HepG2 (cell line): ENCODE measurements around the gene CNPPD1. TPM values are rescaled to one million over a fixed set of nuclear protein-coding genes. Genes with fewer than 3 reads are reported as not detected.

Experiments used
- ATAC-seq: fragments of 200-7000 bp; cut with Tn5 transposase; 3 replicates; pipeline ENCODE4 v1.9.1; 2020; ENCODE audit warnings: mild to moderate bottlenecking, moderate library complexity
- BruUV-seq: library from RNA; stranded (reverse); fragments of 400-500 nt; replicated peaks from 2 replicates; lab custom pipeline; 2021; lab: Mats Ljungman, UMichigan
- CTCF ChIA-PET: fragments of 300-600 bp; formaldehyde crosslinking; extraction: SDS; loops from one replicate; lab custom pipeline; 2021; ENCODE audit warnings: low total read pairs, inconsistent platforms, low intra/inter-chr PET ratio; lab: Yijun Ruan, JAX
- POLR2A ChIA-PET: fragments of 350-600 bp; sonication (Branson Sonifier 250); formaldehyde crosslinking; loops from one replicate; lab custom pipeline; 2020; ENCODE audit warnings: antibody characterized with exemption, inconsistent platforms; lab: Yijun Ruan, JAX
- DNase-seq: peaks from one replicate; pipeline ENCODE4 v3.0.0-alpha.2; 2015; ENCODE audit warnings: low spot score
- FAIRE-seq: peaks from 3 replicates; lab custom pipeline; 2011; peaks lifted over from hg19 to GRCh38; lab: Jason Lieb, UNC
- H2AFZ ChIP-seq: one replicate; pipeline ENCODE4 v1.6.1; 2011; ENCODE audit warnings: low read length, inconsistent platforms
- H3K27ac ChIP-seq: fragments of 300-600 bp; 3 replicates; pipeline ENCODE4 v1.8.0; 2011; ENCODE audit warnings: mixed run types, mild to moderate bottlenecking, mixed read lengths, low read length, inconsistent platforms; ENCODE audit not compliant: insufficient read depth; ENCODE audit errors: extremely low read length
- H3K27me3 ChIP-seq, 2 experiments: fragments of 200-600 bp in 1 of 2; 2 replicates in 1 of 2; 3 replicates in 1 of 2; pipeline versions ENCODE4 v1.6.0 to v1.8.0; 2011; ENCODE audit warnings: low read length in 2 of 2, mild to moderate bottlenecking in 2 of 2, moderate library complexity in 2 of 2, inconsistent platforms in 1 of 2; ENCODE audit not compliant: insufficient read depth in 2 of 2, control insufficient read depth in 1 of 2
- H3K36me3 ChIP-seq, 2 experiments: fragments of 200-600 bp in 1 of 2; replicated peaks in 1 of 2; 2 replicates in 1 of 2; 3 replicates in 1 of 2; pipeline versions ENCODE4 v1.5.1 to v1.8.0; 2011; ENCODE audit warnings: low read length in 2 of 2, inconsistent platforms in 1 of 2; ENCODE audit not compliant: insufficient read depth in 2 of 2, control insufficient read depth in 1 of 2
- H3K4me1 ChIP-seq: 2 replicates; pipeline ENCODE4 v1.5.1; 2012; ENCODE audit warnings: low read length, inconsistent platforms; ENCODE audit not compliant: insufficient read depth
- H3K4me2 ChIP-seq: 2 replicates; pipeline ENCODE4 v1.6.0; 2011; ENCODE audit warnings: low read depth, low read length, inconsistent platforms
- H3K4me3 ChIP-seq, 3 experiments: fragments of 200-600 bp in 1 of 3; sonication (generic), shearing (Covaris generic) in 1 of 3; replicated peaks in 1 of 3; 2 replicates each; pipeline ENCODE4 v1.5.1; 2011 to 2016; ENCODE audit warnings: low read length in 3 of 3, inconsistent platforms in 2 of 3, low read depth in 2 of 3, mild to moderate bottlenecking in 2 of 3, control low read depth in 1 of 3, mixed read lengths in 1 of 3; ENCODE audit not compliant: insufficient read depth in 1 of 3
- H3K79me2 ChIP-seq: one replicate; pipeline ENCODE4 v1.6.1; 2011; ENCODE audit warnings: low read length, inconsistent platforms; ENCODE audit not compliant: insufficient read depth
- H3K9ac ChIP-seq: 2 replicates; pipeline ENCODE4 v1.6.0; 2011; ENCODE audit warnings: mild to moderate bottlenecking, low read depth, low read length, inconsistent platforms; ENCODE audit not compliant: insufficient read depth
- H3K9me3 ChIP-seq: 2 replicates; pipeline ENCODE4 v1.5.1; 2012; ENCODE audit warnings: mild to moderate bottlenecking, low read length
- H4K20me1 ChIP-seq: 2 replicates; pipeline ENCODE4 v1.6.0; 2011; ENCODE audit warnings: inconsistent platforms, mild to moderate bottlenecking, low read length, moderate library complexity; ENCODE audit not compliant: insufficient read depth
- CBFB ChIP-seq: sonication (generic); formaldehyde crosslinking; IDR thresholded peaks from 2 replicates; pipeline ENCODE4 v1.4.0; 2020; ENCODE audit warnings: missing genetic modification reagents
- HBP1 ChIP-seq: IDR thresholded peaks from 2 replicates; pipeline ENCODE4 v1.6.1; 2016; ENCODE audit warnings: low read depth, control low read depth
- MLLT10 ChIP-seq: sonication (generic); formaldehyde crosslinking; IDR thresholded peaks from 2 replicates; pipeline ENCODE4 v1.4.0; 2020; ENCODE audit warnings: missing genetic modification reagents
- MLX ChIP-seq: IDR thresholded peaks from 2 replicates; pipeline ENCODE4 v1.6.1; 2016
- PRMT3 ChIP-seq: sonication (generic); formaldehyde crosslinking; IDR thresholded peaks from 2 replicates; pipeline ENCODE4 v1.8.1; 2022; ENCODE audit warnings: low read depth, mild to moderate bottlenecking, moderate library complexity, missing genetic modification reagents, borderline replicate concordance
- SNAPC5 ChIP-seq: sonication (generic); formaldehyde crosslinking; IDR thresholded peaks from 2 replicates; pipeline ENCODE4 v1.8.1; 2023; ENCODE audit warnings: mild to moderate bottlenecking, missing genetic modification reagents, borderline replicate concordance
- SRF ChIP-seq: IDR thresholded peaks from 2 replicates; pipeline ENCODE4 v1.6.1; 2011; ENCODE audit warnings: mild to moderate bottlenecking, low read depth, low read length, moderate library complexity
- TGIF2 ChIP-seq: IDR thresholded peaks from 2 replicates; pipeline ENCODE4 v1.6.1; 2016; ENCODE audit warnings: control low read depth, missing compliant biosample characterization
- ZEB1 ChIP-seq: IDR thresholded peaks from 2 replicates; pipeline ENCODE4 v1.6.1; 2012; ENCODE audit warnings: mild to moderate bottlenecking, low read depth, inconsistent platforms; ENCODE audit not compliant: insufficient replicate concordance
- ZFAT ChIP-seq: sonication (generic); formaldehyde crosslinking; conservative IDR thresholded peaks from 2 replicates; pipeline ENCODE4 v1.8.1; 2023; ENCODE audit warnings: missing genetic modification reagents, inconsistent platforms
- ZNF33A ChIP-seq: sonication (generic); formaldehyde crosslinking; IDR thresholded peaks from 2 replicates; pipeline ENCODE4 v1.5.1; 2020; ENCODE audit warnings: missing genetic modification reagents, mild to moderate bottlenecking, moderate library complexity, borderline replicate concordance
- ZNF512 ChIP-seq: sonication (generic); formaldehyde crosslinking; IDR thresholded peaks from 2 replicates; pipeline ENCODE4 v1.4.0; 2020; ENCODE audit warnings: mild to moderate bottlenecking, missing genetic modification reagents
- ZNF616 ChIP-seq: sonication (generic); formaldehyde crosslinking; IDR thresholded peaks from 2 replicates; pipeline ENCODE4 v1.5.0; 2020; ENCODE audit warnings: low read depth, mild to moderate bottlenecking, missing genetic modification reagents
- ZNF768 ChIP-seq: sonication (generic); formaldehyde crosslinking; IDR thresholded peaks from 2 replicates; pipeline ENCODE4 v1.4.0; 2020; ENCODE audit warnings: missing genetic modification reagents
- ZUFSP ChIP-seq: sonication (generic); formaldehyde crosslinking; IDR thresholded peaks from 2 replicates; pipeline ENCODE4 v1.9.0; 2021; ENCODE audit warnings: missing genetic modification reagents, mild to moderate bottlenecking, borderline replicate concordance
- WGBS: methylation state at CpG from one replicate; pipeline ENCODE4 v1.1.6; 2017; ENCODE audit warnings: low lambda C conversion rate; 5-methylcytosine and 5-hydroxymethylcytosine counted together
- in situ Hi-C: cut with HindIII; loops from 2 replicates; pipeline ENCODE4 v1.10.0; 2017; ENCODE audit warnings: low pct_unique_long_range_greater_than_20kb; ENCODE audit not compliant: extremely low pct_ligation_motif_present
- intact Hi-C: fragments of 100-400 bp; cut with micrococcal nuclease; formaldehyde crosslinking; loops from one replicate; pipeline ENCODE4 v1.10.0; 2022; ENCODE audit not compliant: unreplicated experiment
- polyA plus RNA-seq, 8 experiments: library from polyadenylated mRNA; depleted of rRNA in 3 of 8; stranded (reverse) in 7 of 8; unstranded in 1 of 8; fragments of >200 nt; fragmentation: Illumina TruSeq in 4 of 8; extraction: Trizol in 4 of 8; gene quantifications; 2 replicates each; pipeline versions ENCODE4 v1.2.1 to v1.2.3, GENCODE V29; 2011 to 2016; ENCODE audit warnings: low read depth in 4 of 8, missing spikeins in 1 of 8, mixed read lengths in 1 of 8; ENCODE audit not compliant: insufficient read depth in 1 of 8
- total RNA-seq, 5 experiments: library from RNA; depleted of rRNA; stranded (reverse); fragments of >200 nt; fragmentation: Illumina TruSeq; extraction: Trizol; gene quantifications; 2 replicates each; pipeline ENCODE4 v1.2.3, GENCODE V29; 2016; ENCODE audit warnings: low read depth in 1 of 5

CNPPD1 gene
- total and polyA plus RNA-seq, 2 of the 13 experiments (the other 11 are each of a cell fraction or from before 2014, with no cell fraction given): 35.5 to 49.4 TPM

- TF ChIP-seq ZNF768 (CRISPR knock-in tag) (no peak), CBFB (CRISPR knock-in tag) (no peak), HBP1 (CRISPR knock-in tag) (no peak), ZNF512 (CRISPR knock-in tag) (no peak), TGIF2 (CRISPR knock-in tag) (no peak), SRF (no peak)
Measured at GRCh38 chr2:219129589-219129988, 47.1 kb downstream of the CNPPD1 start (continued).

- Histone ChIP-seq H3K9me3 (no peaks in the 10 kb centered on the region), H3K9ac (no peak overlapping the region), H4K20me1 (peaks cover 23% of the 10 kb centered on the region), H2AFZ (no peak overlapping the region), H3K4me3 (no peak overlapping the region), H3K27ac (no peak overlapping the region), H3K36me3 (no peaks in the 10 kb centered on the region; a peak in 1 of 5 replicates), H3K79me2 (no peaks in the 10 kb centered on the region), H3K27me3 (no peaks in the 10 kb centered on the region), H3K4me1 (peaks cover 61% of the 10 kb centered on the region), H3K4me2 (no peak overlapping the region)
- ChIA-PET CTCF (no interaction called here), POLR2A (interaction anchor here (0.9 kb wide), 1 partner anchor 11 kb away, joined by 3 read pairs; no protein-coding TSS in a partner anchor)
- ATAC-seq (no peak), DNase-seq (no peak), FAIRE-seq (no peak)
- intact Hi-C loops (no loop called here), in situ Hi-C loops (no loop called here)
- 95% methylated on average over 7 of the region's 7 CpGs for WGBS
- no TSS peak for BruUV-seq
- TF ChIP-seq PRMT3 (no peak), MLX (CRISPR knock-in tag) (no peak), MLLT10 (CRISPR knock-in tag) (no peak), ZUFSP (no peak), ZEB1 (no peak), ZFAT (CRISPR knock-in tag) (no peak), ZNF33A (CRISPR knock-in tag) (no peak), ZNF616 (CRISPR knock-in tag) (no peak), SNAPC5 (CRISPR knock-in tag) (no peak)
Measured at GRCh38 chr2:219128396-219128795, 48.3 kb downstream of the CNPPD1 start.
